ENCODE results near the gene ZNF608. TPM values are rescaled to one million over a fixed set of nuclear protein-coding genes. Genes with fewer than 3 reads are reported as not detected.

The ZNF608 gene
- total and polyA plus RNA-seq, 9 donors = 7.5 to 26.8 (median 12.7) TPM

DNA sequence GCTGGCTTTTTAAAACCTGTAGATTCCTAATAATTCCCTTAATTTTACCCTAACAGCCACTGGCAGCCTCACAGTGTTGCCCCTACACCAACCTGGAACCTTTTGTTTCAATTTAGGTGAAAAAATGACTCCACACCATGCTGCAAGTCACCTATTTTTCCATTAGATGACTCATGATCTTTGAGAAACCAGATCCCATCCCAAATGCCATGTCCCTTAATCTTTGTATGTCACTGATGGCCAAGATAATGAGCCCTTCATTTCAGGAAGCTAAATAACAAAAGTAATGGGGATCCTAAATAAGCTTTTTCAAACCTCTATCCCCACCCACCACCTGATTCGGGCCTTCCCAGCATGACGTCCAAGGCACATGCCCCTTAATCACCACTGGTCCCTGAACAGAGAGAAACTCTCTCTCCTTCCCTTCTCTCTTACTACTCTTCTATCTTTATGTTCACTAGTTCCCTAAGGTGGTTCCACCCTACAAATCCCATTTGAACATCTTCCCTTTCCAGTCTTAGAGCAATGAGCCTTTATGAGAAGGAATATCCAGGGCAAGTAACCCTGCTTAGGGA lies 33.6 kb downstream of the ZNF608 start:
- H3K4me3 ChIP-seq = no peak overlapping the region
- TF ChIP-seq CTCF (IDR thresholded peaks at IDR 0.05) (no peak), EP300 (IDR thresholded peaks at IDR 0.05) (no peak), POLR2A (IDR thresholded peaks at IDR 0.05) (no peak)
- DNase-seq = no peak
- no peaks in the 10 kb centered on the region for H3K4me1 ChIP-seq (ENCODE audit: insufficient read depth)
- no peaks in the 10 kb centered on the region for H3K36me3 ChIP-seq
- no peaks in the 10 kb centered on the region for H3K9me3 ChIP-seq
- H3K27me3 ChIP-seq = no peaks in the 10 kb centered on the region
- intact Hi-C loops (cut with DNase I) = no loop called here
- WGBS, 3 donors = 95 to 96% (median 95%) methylated on average over 2 of the region's 2 CpGs
- H3K27ac ChIP-seq = no peak overlapping the region

GRCh38 chr5:124708086-124708485 lies 38.4 kb downstream of the ZNF608 start:
- Histone ChIP-seq H3K4me3 (no peak overlapping the region), H3K27ac (no peak overlapping the region), H3K9me3 (no peaks in the 10 kb centered on the region), H3K27me3 (no peaks in the 10 kb centered on the region), H3K4me1 (ENCODE audit: insufficient read depth) (peaks cover 7% of the 10 kb centered on the region), H3K36me3 (no peaks in the 10 kb centered on the region)
- intact Hi-C loops (cut with DNase I) = no loop called here
- no peak for TF ChIP-seq EP300 (IDR thresholded peaks at IDR 0.05)
- no peak for TF ChIP-seq POLR2A (IDR thresholded peaks at IDR 0.05)
- no peak for TF ChIP-seq CTCF (IDR thresholded peaks at IDR 0.05)
- DNase-seq = no peak
- 47 to 72% (median 61%) methylated on average over 3 of the region's 3 CpGs for WGBS, 3 donors

- no peak for TF ChIP-seq CTCF (IDR thresholded peaks at IDR 0.05)
- H3K36me3 ChIP-seq = no peaks in the 10 kb centered on the region
- no peak overlapping the region for H3K27ac ChIP-seq
- DNase-seq = no peak
- H3K27me3 ChIP-seq = no peaks in the 10 kb centered on the region
- no peak overlapping the region for H3K4me3 ChIP-seq
- intact Hi-C loops (cut with DNase I) = no loop called here
- no peaks in the 10 kb centered on the region for H3K9me3 ChIP-seq
- WGBS, 3 donors = 56 to 63% (median 60%) methylated on average over 6 of the region's 6 CpGs
- H3K4me1 ChIP-seq (ENCODE audit: insufficient read depth) = peaks cover 7% of the 10 kb centered on the region
These were observed 38.9 kb downstream of the ZNF608 start for GRCh38 chr5:124707520-124707919.

DNA sequence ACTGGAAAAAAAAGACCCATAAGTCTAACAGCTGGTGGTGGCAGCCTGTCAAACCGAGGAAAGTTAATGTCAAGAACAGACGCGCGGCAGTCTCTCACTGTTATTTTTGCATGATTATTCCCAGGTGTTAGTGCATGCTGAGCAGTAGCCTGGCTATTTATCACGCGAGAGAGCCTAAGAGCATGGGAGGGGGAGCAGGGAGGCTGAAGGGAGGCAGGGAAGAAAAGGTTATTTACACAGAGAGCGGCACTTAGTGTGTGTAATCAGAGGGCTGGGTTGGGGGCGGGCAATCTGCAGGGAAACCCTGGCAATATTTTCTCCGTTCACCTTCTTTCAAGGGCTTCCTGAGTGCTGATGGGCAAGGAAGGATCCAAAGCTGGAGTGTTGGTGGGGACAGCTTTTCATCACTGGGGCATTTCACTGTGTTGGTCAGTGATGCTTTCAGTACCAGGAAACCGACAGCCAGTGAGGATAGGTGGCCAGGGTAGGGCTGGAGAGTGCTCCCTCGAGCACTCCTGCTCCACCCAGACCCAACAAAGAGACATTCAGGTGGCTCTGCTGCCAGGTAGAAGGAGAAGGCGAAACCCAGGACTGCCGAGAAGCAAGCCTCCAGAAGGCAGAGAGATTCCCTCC lies 39.6 kb downstream of the ZNF608 start:
- Histone ChIP-seq H3K4me3 (no peak overlapping the region), H3K4me1 (ENCODE audit: insufficient read depth) (peaks cover 7% of the 10 kb centered on the region)

More for the DNA sequence above, 39.6 kb downstream of the ZNF608 start:
- peak in 3 of 5 donors; percentile 12 to 44 (median 30) for DNase-seq
- TF ChIP-seq POLR2A (IDR thresholded peaks at IDR 0.05) (no peak), CTCF (IDR thresholded peaks at IDR 0.05) (no peak), EP300 (IDR thresholded peaks at IDR 0.05) (no peak)
- H3K27me3 ChIP-seq = no peaks in the 10 kb centered on the region
- H3K36me3 ChIP-seq = no peaks in the 10 kb centered on the region
- WGBS, 3 donors = 18 to 19% (median 18%) methylated on average over 13 of the region's 13 CpGs
- no peak overlapping the region for H3K27ac ChIP-seq
- intact Hi-C loops (cut with DNase I) = no loop called here
- no peaks in the 10 kb centered on the region for H3K9me3 ChIP-seq

All from ovary (tissue), 9 donors.